PFSK-1 (cell line): ENCODE measurements around the gene PURB.

Experiments used
- FOXP2 ChIP-seq: optimal IDR thresholded peaks from 2 replicates; pipeline ENCODE3; 2011; ENCODE audit warnings: borderline replicate concordance, control low read depth, inconsistent platforms; ENCODE audit not compliant: insufficient read depth; ENCODE audit errors: extremely low read length, extremely low read depth
- POLR2AphosphoS5 ChIP-seq: IDR thresholded peaks from 2 replicates; pipeline ENCODE4 v1.6.1; 2012; ENCODE audit warnings: low read depth, mild to moderate bottlenecking, control low read depth, low read length, moderate library complexity
- SIN3A ChIP-seq: IDR thresholded peaks from 2 replicates; pipeline ENCODE4 v1.6.1; 2012; ENCODE audit warnings: mild to moderate bottlenecking, low read length, moderate library complexity, borderline replicate concordance; ENCODE audit not compliant: insufficient read depth
- TAF1 ChIP-seq: IDR thresholded peaks from 2 replicates; pipeline ENCODE4 v1.6.1; 2012; ENCODE audit warnings: low read length, control low read depth, borderline replicate concordance; ENCODE audit not compliant: insufficient read depth
- TF ChIP-seq, protein P1 (sequence below), 2 experiments: IDR thresholded peaks; 2 replicates each; pipeline versions ENCODE4 v1.6.1 to v1.8.0; 2011 to 2012; ENCODE audit warnings: low read depth in 2 of 2, low read length in 2 of 2, control low read depth in 1 of 2, inconsistent platforms in 1 of 2, mild to moderate bottlenecking in 1 of 2, moderate library complexity in 1 of 2; ENCODE audit not compliant: insufficient read depth in 1 of 2

DNA sequence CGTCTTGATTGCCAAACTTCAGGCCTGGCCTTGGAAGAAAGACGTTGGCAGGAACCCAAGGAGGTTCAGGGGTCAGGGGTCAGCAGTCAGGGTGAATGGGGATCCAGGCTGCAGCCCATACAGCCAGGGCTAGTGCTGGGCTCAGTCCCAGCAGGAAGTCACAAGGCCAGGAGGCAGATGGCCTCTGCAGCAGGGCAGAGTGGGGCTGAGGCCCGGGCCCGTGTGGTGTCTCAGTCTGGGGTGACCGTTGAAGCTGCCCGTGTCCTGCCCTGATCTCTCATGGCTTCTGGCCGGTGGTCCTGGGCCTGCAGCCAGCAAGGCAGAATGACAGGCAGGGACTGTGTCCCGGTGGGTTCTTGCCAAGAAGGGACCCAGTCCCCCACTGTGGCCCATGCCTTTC, 26.6 kb upstream of the PURB start:
- no peak for TF ChIP-seq POLR2AphosphoS5
- no peak for TF ChIP-seq FOXP2
- TF ChIP-seq TAF1 = no peak
- TF ChIP-seq, protein P1, sequence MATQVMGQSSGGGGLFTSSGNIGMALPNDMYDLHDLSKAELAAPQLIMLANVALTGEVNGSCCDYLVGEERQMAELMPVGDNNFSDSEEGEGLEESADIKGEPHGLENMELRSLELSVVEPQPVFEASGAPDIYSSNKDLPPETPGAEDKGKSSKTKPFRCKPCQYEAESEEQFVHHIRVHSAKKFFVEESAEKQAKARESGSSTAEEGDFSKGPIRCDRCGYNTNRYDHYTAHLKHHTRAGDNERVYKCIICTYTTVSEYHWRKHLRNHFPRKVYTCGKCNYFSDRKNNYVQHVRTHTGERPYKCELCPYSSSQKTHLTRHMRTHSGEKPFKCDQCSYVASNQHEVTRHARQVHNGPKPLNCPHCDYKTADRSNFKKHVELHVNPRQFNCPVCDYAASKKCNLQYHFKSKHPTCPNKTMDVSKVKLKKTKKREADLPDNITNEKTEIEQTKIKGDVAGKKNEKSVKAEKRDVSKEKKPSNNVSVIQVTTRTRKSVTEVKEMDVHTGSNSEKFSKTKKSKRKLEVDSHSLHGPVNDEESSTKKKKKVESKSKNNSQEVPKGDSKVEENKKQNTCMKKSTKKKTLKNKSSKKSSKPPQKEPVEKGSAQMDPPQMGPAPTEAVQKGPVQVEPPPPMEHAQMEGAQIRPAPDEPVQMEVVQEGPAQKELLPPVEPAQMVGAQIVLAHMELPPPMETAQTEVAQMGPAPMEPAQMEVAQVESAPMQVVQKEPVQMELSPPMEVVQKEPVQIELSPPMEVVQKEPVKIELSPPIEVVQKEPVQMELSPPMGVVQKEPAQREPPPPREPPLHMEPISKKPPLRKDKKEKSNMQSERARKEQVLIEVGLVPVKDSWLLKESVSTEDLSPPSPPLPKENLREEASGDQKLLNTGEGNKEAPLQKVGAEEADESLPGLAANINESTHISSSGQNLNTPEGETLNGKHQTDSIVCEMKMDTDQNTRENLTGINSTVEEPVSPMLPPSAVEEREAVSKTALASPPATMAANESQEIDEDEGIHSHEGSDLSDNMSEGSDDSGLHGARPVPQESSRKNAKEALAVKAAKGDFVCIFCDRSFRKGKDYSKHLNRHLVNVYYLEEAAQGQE (IDR thresholded peaks at IDR 0.05; ENCODE audit: insufficient read depth in 1 of 2, low read depth in 2 of 2, low read length in 2 of 2) = no peak
- TF ChIP-seq SIN3A = no peak
